Measurements from ENCODE around the gene MTMR11. TPM values are rescaled to one million over a fixed set of nuclear protein-coding genes. Genes with fewer than 3 reads are reported as not detected.
"Not testable (repeated sequence)": the region's sequence is repeated elsewhere in the genome, so short reads cannot be mapped to it uniquely, and the experiment has no call there.

Gene MTMR11
- total and polyA plus RNA-seq, 2 of the 13 experiments (the other 11 are each of a cell fraction or from before 2014, with no cell fraction given), result 0.49 to 2.8 TPM

GRCh38 chr1:149887456-149888246, 49.0 kb downstream of the MTMR11 start (continued):
- TF ChIP-seq ZBED4 (CRISPR knock-in tag; IDR thresholded peaks at IDR 0.05; ENCODE audit: borderline replicate concordance), result no peak
- TF ChIP-seq PBX3 (CRISPR knock-in tag; IDR thresholded peaks at IDR 0.05; ENCODE audit: borderline replicate concordance), result 0 out of 2 replicates have a peak, but pooled peaks have one; percentile 43

- Histone ChIP-seq H3K9ac (ENCODE audit: insufficient read depth, low read depth, low read length) (peak overlapping the region; percentile 87), H3K27ac (ENCODE audit: extremely low read length, insufficient read depth, low read length) (peak overlapping the region; percentile 95), H3K4me3 (replicated peaks in 1 of 3; ENCODE audit: insufficient read depth in 1 of 3, low read depth in 2 of 3, low read length in 3 of 3) (peak overlapping the region; percentile 63 to 76 (median 68)), H3K4me1 (ENCODE audit: insufficient read depth, low read length) (peaks cover 40% of the 10 kb centered on the region), H3K4me2 (ENCODE audit: low read depth, low read length) (peak overlapping the region; percentile 93)
- DNase-seq (ENCODE audit: low spot score); CTCF ChIA-PET (ENCODE audit: low intra/inter-chr PET ratio, low total read pairs); intact Hi-C loops (cut with micrococcal nuclease; ENCODE audit: unreplicated experiment); H2AFZ ChIP-seq (ENCODE audit: low read length); H3K36me3 ChIP-seq (replicated peaks in 1 of 2; ENCODE audit: control insufficient read depth in 1 of 2, insufficient read depth in 2 of 2, low read length in 2 of 2); H4K20me1 ChIP-seq (ENCODE audit: insufficient read depth, low read length); H3K79me2 ChIP-seq (ENCODE audit: insufficient read depth, low read length); BruUV-seq (replicated peaks); H3K27me3 ChIP-seq (ENCODE audit: control insufficient read depth in 1 of 2, insufficient read depth in 2 of 2, low read length in 2 of 2); H3K9me3 ChIP-seq (ENCODE audit: low read length); FAIRE-seq; in situ Hi-C loops (cut with HindIII; ENCODE audit: extremely low pct_ligation_motif_present, low pct_unique_long_range_greater_than_20kb): not testable (repeated sequence)
- WGBS (ENCODE audit: low lambda C conversion rate), result 2% methylated on average over 7 of the region's 13 CpGs
- POLR2A ChIA-PET, result interaction anchor here (0.9 to 5.4 kb wide), 22 partner anchors 9 to 300 kb away, joined by 3 to 74 read pairs (median 6); partner anchors contain the start of genes BOLA1, MTMR11, OTUD7B and PLEKHO1
- ATAC-seq, result peak; percentile 0; the same call in 2 of the 3 replicates
- 0 out of 2 replicates have a peak, but pooled peaks have one; percentile 5 for TF ChIP-seq ARNTL (CRISPR knock-in tag; IDR thresholded peaks at IDR 0.05)
- TF ChIP-seq E2F1 (CRISPR knock-in tag; IDR thresholded peaks at IDR 0.05), result peak; percentile 55
- TF ChIP-seq FOXJ3 (CRISPR knock-in tag; IDR thresholded peaks at IDR 0.05; ENCODE audit: borderline replicate concordance), result 0 out of 2 replicates have a peak, but pooled peaks have one; percentile 13
- TF ChIP-seq POLR2AphosphoS2 (IDR thresholded peaks at IDR 0.05; ENCODE audit: low read depth, low read length), result 0 out of 2 replicates have a peak, but pooled peaks have one; percentile 11
- peak; percentile 46 for TF ChIP-seq AGO1 (IDR thresholded peaks at IDR 0.05; ENCODE audit: low read depth, low read length, poor library complexity, severe bottlenecking)
- 0 out of 2 replicates have a peak, but pooled peaks have one; percentile 40 for TF ChIP-seq SSRP1 (CRISPR knock-in tag; IDR thresholded peaks at IDR 0.05)
- 0 out of 2 replicates have a peak, but pooled peaks have one; percentile 14 for TF ChIP-seq ZNF574 (CRISPR knock-in tag; IDR thresholded peaks at IDR 0.05)
- 0 out of 2 replicates have a peak, but pooled peaks have one; percentile 13 for TF ChIP-seq POLR2G (IDR thresholded peaks at IDR 0.05; ENCODE audit: low read depth, low read length)
- TF ChIP-seq ZFY (CRISPR knock-in tag; IDR thresholded peaks at IDR 0.05), result 0 out of 2 replicates have a peak, but pooled peaks have one; percentile 10
- 0 out of 2 replicates have a peak, but pooled peaks have one; percentile 34 for TF ChIP-seq ZNF205 (CRISPR knock-in tag; IDR thresholded peaks at IDR 0.05)
Observed at GRCh38 chr1:149887196-149887455, 49.6 kb downstream of the MTMR11 start.
